ENCODE data around the gene SLC4A2. TPM values are rescaled to one million over a fixed set of nuclear protein-coding genes. Genes with fewer than 3 reads are reported as not detected.
A peak's percentile ranks its signal among the peaks of the same experiment; 100 is the strongest.

The SLC4A2 gene
- total and polyA plus RNA-seq, 2 of the 8 experiments (the other 6 are each of a cell fraction or from before 2014, with no cell fraction given), result 72.6 to 147 TPM

DNA sequence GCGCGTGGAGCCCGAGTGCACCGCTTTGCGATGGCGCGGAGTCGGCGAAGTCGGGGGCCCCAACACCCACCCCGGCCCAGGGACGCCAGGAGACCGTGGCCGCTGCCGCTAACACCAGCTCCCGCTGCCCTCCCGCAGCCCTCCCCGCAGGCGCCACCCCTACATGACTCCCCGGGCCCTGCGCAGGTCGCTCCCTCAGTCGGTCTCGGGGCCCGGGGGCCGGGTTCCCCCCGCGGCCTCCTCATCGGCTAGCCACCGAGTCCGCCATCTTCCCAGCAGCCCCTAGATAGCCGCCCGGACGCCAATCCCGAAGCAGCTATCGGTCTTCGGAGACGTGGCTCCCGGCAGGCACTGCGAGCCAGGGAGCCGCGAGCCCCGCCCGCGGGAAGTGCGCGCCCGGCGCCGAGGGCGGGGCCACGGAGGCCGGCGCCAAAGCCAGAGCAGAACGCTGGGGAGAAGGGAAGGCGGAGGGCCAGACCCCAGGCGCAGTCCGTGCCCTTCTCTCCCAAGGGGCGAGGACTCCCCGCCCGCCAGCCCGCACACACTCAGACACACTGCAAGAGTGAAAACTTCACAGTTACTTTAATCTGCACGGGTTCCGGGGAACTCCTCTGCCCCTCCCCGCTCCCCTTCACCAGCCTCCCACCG lies 21.3 kb downstream of the SLC4A2 start, which contains the start of gene FASTK (continued):
- TF ChIP-seq POU5F1 (IDR thresholded peaks at IDR 0.05; ENCODE audit: low read depth, low read length) (no peak), RAD21 (IDR thresholded peaks at IDR 0.05 in 1 of 2, conservative IDR thresholded peaks at IDR 0.05 in 1 of 2; ENCODE audit: low read depth in 2 of 2, low read length in 2 of 2) (no peak), SAP30 (IDR thresholded peaks at IDR 0.05; ENCODE audit: insufficient read depth, insufficient replicate concordance, low read length) (no peak), BCL11A (IDR thresholded peaks at IDR 0.05; ENCODE audit: low read depth in 2 of 2, low read length in 2 of 2) (no peak), HDAC6 (IDR thresholded peaks at IDR 0.05; ENCODE audit: low read depth, low read length) (no peak), NRF1 (IDR thresholded peaks at IDR 0.05; ENCODE audit: low read depth, low read length) (no peak), CTBP2 (IDR thresholded peaks at IDR 0.05; ENCODE audit: borderline replicate concordance, insufficient read depth, insufficient read length, low read length) (no peak), TCF12 (IDR thresholded peaks at IDR 0.05; ENCODE audit: low read depth, low read length) (no peak), FOSL1 (IDR thresholded peaks at IDR 0.05; ENCODE audit: insufficient read depth, low read depth, low read length) (no peak), KDM1A (IDR thresholded peaks at IDR 0.05; ENCODE audit: borderline replicate concordance, low read length) (no peak), JUND (IDR thresholded peaks at IDR 0.05; ENCODE audit: low read length) (no peak), EGR1 (IDR thresholded peaks at IDR 0.05; ENCODE audit: borderline replicate concordance, low read depth, low read length) (no peak), SP1 (IDR thresholded peaks at IDR 0.05; ENCODE audit: low read depth, low read length) (no peak; the same call in 1 of the 2 replicates), EP300 (IDR thresholded peaks at IDR 0.05; ENCODE audit: borderline replicate concordance in 1 of 2, low read depth in 2 of 2, low read length in 2 of 2) (0 out of 3 replicates have a peak, but pooled peaks of 1 of the 2 experiments have one; percentile 42), RNF2 (IDR thresholded peaks at IDR 0.05; ENCODE audit: borderline replicate concordance, low read depth, low read length, missing control alignments, poor library complexity, severe bottlenecking) (no peak), TBP (IDR thresholded peaks at IDR 0.05; ENCODE audit: low read depth, low read length) (peak; percentile 62; the same call in 1 of the 2 replicates), SP4 (IDR thresholded peaks at IDR 0.05; ENCODE audit: low read length) (no peak), HDAC2 (IDR thresholded peaks at IDR 0.05; ENCODE audit: borderline replicate concordance in 1 of 2, low read depth in 2 of 2, low read length in 2 of 2) (no peak)

Data from H1 (cell line).